Gastrocnemius medialis (tissue), 4 donors: ENCODE results near the gene AGR2.

Source experiments
- CTCF ChIP-seq, 5 experiments: fragments of 450-650 bp in 3 of 5; fragments of 200-600 bp in 2 of 5; sonication (generic) in 2 of 5; IDR thresholded peaks in 4 of 5; conservative IDR thresholded peaks in 1 of 5; 1 replicate in 4 of 5; 2 replicates in 1 of 5; pipeline ENCODE4 v1.5.1; 2016 to 2019; ENCODE audit warnings: antibody characterized with exemption in 5 of 5, mild to moderate bottlenecking in 3 of 5, moderate library complexity in 3 of 5
- POLR2A ChIP-seq, 2 donors: fragments of 450-650 bp; IDR thresholded peaks; one replicate each; pipeline ENCODE4 v1.6.1; 2017; ENCODE audit warnings: antibody characterized with exemption in 2 of 2, mild to moderate bottlenecking in 2 of 2, moderate library complexity in 2 of 2

GRCh38 chr7:16778476-16778875 lies 26.3 kb downstream of the AGR2 start:
- TF ChIP-seq CTCF (IDR thresholded peaks at IDR 0.05 in 4 of 5, conservative IDR thresholded peaks at IDR 0.05 in 1 of 5) (no peak), POLR2A (IDR thresholded peaks at IDR 0.05) (no peak)
